Liver (tissue), 9 donors: ENCODE measurements around the gene FAM149B1. TPM values are rescaled to one million over a fixed set of nuclear protein-coding genes. Genes with fewer than 3 reads are reported as not detected.
A peak's percentile ranks its signal among the peaks of the same experiment; 100 is the strongest.

ENCODE experiments used
- DNase-seq: peaks from one replicate; pipeline ENCODE4 v3.0.0-alpha.2; 2017; ENCODE audit warnings: low spot score
- H3K27ac ChIP-seq, 2 donors: one replicate each; pipeline ENCODE4 v1.7.0; 2013; ENCODE audit warnings: inconsistent platforms in 2 of 2, low read length in 2 of 2, control low read depth in 1 of 2, low read depth in 1 of 2, mild to moderate bottlenecking in 1 of 2
- H3K27me3 ChIP-seq, 4 donors: one replicate each; pipeline versions ENCODE4 v1.6.1 to v1.7.0; 2013; ENCODE audit warnings: low read length in 3 of 4, inconsistent platforms in 1 of 4, mild to moderate bottlenecking in 1 of 4, moderate library complexity in 1 of 4; ENCODE audit not compliant: control insufficient read depth in 4 of 4, insufficient read depth in 4 of 4
- H3K36me3 ChIP-seq, 4 donors: one replicate each; pipeline versions ENCODE4 v1.6.1 to v1.7.0; 2013; ENCODE audit warnings: low read length in 3 of 4, mild to moderate bottlenecking in 3 of 4, low read depth in 1 of 4, moderate library complexity in 1 of 4; ENCODE audit not compliant: control insufficient read depth in 4 of 4, insufficient read depth in 3 of 4
- H3K4me1 ChIP-seq, 4 donors: one replicate each; pipeline versions ENCODE4 v1.6.1 to v1.7.0; 2013; ENCODE audit warnings: low read length in 3 of 4, mild to moderate bottlenecking in 3 of 4, moderate library complexity in 1 of 4; ENCODE audit not compliant: control insufficient read depth in 4 of 4, insufficient read depth in 4 of 4
- H3K4me3 ChIP-seq, 3 donors: one replicate each; pipeline versions ENCODE4 v1.6.1 to v1.7.0; 2013; ENCODE audit warnings: low read length in 3 of 3, control low read depth in 1 of 3, low read depth in 1 of 3, mild to moderate bottlenecking in 1 of 3
- H3K9ac ChIP-seq, 2 donors: one replicate each; pipeline ENCODE4 v1.7.0; 2013; ENCODE audit warnings: low read length in 2 of 2, mild to moderate bottlenecking in 2 of 2, moderate library complexity in 2 of 2, control low read depth in 1 of 2, low read depth in 1 of 2
- H3K9me3 ChIP-seq, 4 donors: one replicate each; pipeline versions ENCODE4 v1.6.1 to v1.7.0; 2013; ENCODE audit warnings: low read length in 3 of 4; ENCODE audit not compliant: control insufficient read depth in 4 of 4
- CTCF ChIP-seq: fragments of 150-350 bp; IDR thresholded peaks from 2 replicates; pipeline ENCODE4 v1.5.1; 2017; ENCODE audit warnings: improper control_type of control experiment, low read depth, low read length; ENCODE audit not compliant: missing input control
- EGR1 ChIP-seq, 2 donors: IDR thresholded peaks; 2 replicates each; pipeline ENCODE4 v1.6.1; 2016 to 2018; ENCODE audit warnings: antibody characterized with exemption in 2 of 2, low read depth in 2 of 2
- FOXA1 ChIP-seq: IDR thresholded peaks from 2 replicates; pipeline ENCODE4 v1.6.1; 2016; ENCODE audit warnings: antibody characterized with exemption
- GABPA ChIP-seq, 2 donors: IDR thresholded peaks in 1 of 2; conservative IDR thresholded peaks in 1 of 2; 2 replicates each; pipeline ENCODE4 v1.6.1; 2016; ENCODE audit warnings: antibody characterized with exemption in 2 of 2, mild to moderate bottlenecking in 1 of 2, moderate library complexity in 1 of 2
- HNF4A ChIP-seq, 2 donors: conservative IDR thresholded peaks; 2 replicates each; pipeline ENCODE4 v1.6.1; 2016; ENCODE audit warnings: antibody characterized with exemption in 2 of 2, mild to moderate bottlenecking in 2 of 2
- HNF4G ChIP-seq: IDR thresholded peaks from 2 replicates; pipeline ENCODE4 v1.6.1; 2016; ENCODE audit warnings: antibody characterized with exemption
- NR2F2 ChIP-seq: IDR thresholded peaks from 2 replicates; pipeline ENCODE4 v1.6.1; 2016; ENCODE audit warnings: antibody characterized with exemption
- RAD21 ChIP-seq, 2 donors: IDR thresholded peaks; 2 replicates each; pipeline ENCODE4 v1.6.1; 2016; ENCODE audit warnings: antibody characterized with exemption in 2 of 2, mild to moderate bottlenecking in 2 of 2
- RXRA ChIP-seq, 2 donors: IDR thresholded peaks; 2 replicates each; pipeline ENCODE4 v1.6.1; 2017 to 2018; ENCODE audit warnings: antibody characterized with exemption in 2 of 2, mild to moderate bottlenecking in 1 of 2
- SP1 ChIP-seq: IDR thresholded peaks from 2 replicates; pipeline ENCODE4 v1.6.1; 2018; ENCODE audit warnings: antibody characterized with exemption, mild to moderate bottlenecking
- TAF1 ChIP-seq: conservative IDR thresholded peaks from 2 replicates; pipeline ENCODE4 v1.6.1; 2016; ENCODE audit warnings: antibody characterized with exemption, mild to moderate bottlenecking
- YY1 ChIP-seq: IDR thresholded peaks from 2 replicates; pipeline ENCODE4 v1.6.1; 2016; ENCODE audit warnings: antibody characterized with exemption, mild to moderate bottlenecking
- WGBS: extraction: QIAGEN DNeasy Blood & Tissue Kit; methylation state at CpG from one replicate; pipeline ENCODE4 v1.1.7; 2013; 5-methylcytosine and 5-hydroxymethylcytosine counted together
- polyA plus RNA-seq, 2 donors: library from polyadenylated mRNA; stranded (reverse) in 1 of 2; unstranded in 1 of 2; fragments of 200-250 nt in 1 of 2; fragments of >200 nt in 1 of 2; fragmentation: Nextera tagmentation in 1 of 2; extraction: Ambion mirVana in 1 of 2; gene quantifications; one replicate each; pipeline versions ENCODE4 v1.2.1 to v1.2.3, GENCODE V29; 2013 to 2015
- total RNA-seq, 2 donors: library from RNA; depleted of rRNA; stranded (reverse); fragments of >200 nt; gene quantifications; one replicate each; pipeline ENCODE4 v1.2.3, GENCODE V29; 2014
- TF ChIP-seq, protein P1 (sequence below): IDR thresholded peaks from 2 replicates; pipeline ENCODE4 v1.6.1; 2016; ENCODE audit warnings: antibody characterized with exemption
- TF ChIP-seq, protein P2 (sequence below): IDR thresholded peaks from 2 replicates; pipeline ENCODE4 v1.6.1; 2016; ENCODE audit warnings: antibody characterized with exemption
- TF ChIP-seq, protein P3 (sequence below): IDR thresholded peaks from 2 replicates; pipeline ENCODE4 v1.6.1; 2016; ENCODE audit warnings: antibody characterized with exemption, mild to moderate bottlenecking
- TF ChIP-seq, protein P4 (sequence below): IDR thresholded peaks from 2 replicates; pipeline ENCODE4 v1.6.1; 2016; ENCODE audit warnings: antibody characterized with exemption
- donor health status: healthy.
- donor health status: healthy.
- donor health status: healthy.
- donor health status: healthy.
- donor health status: healthy.

FAM149B1 gene
- total and polyA plus RNA-seq, 4 donors: 7.3 to 12.9 (median 9.1) TPM

DNA sequence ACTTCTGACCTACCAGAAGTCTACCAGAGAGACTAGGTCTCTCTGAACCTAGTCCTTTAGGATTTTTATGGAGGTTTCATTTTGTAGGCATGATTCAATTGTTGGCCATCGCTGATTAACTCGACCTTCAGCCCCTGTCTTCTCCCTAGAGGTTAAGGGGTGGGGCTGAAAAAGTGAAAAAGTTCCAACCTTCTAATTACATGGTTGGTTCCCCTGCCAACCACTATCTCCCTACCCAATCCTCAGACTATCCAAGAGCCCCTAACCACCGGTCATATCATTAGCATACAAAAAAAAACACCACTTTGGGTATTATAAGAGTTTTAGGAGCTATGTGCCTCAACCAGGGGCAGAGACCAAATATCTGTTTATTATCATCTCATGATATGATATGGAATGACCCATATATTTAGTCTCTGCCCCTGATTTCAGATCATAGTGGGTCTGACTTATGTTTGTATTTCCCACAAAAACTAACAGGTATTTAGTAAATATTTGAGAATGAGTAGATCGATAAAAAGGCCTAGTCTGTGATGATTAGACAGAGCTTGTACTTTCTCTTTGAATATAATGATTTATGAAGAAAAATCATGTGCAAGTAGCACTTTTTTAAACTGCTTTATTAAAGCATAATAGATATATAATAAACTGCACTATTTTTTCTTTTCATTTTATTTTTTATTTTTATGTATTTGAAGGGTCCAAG lies 43.3 kb downstream of the FAM149B1 start:
- Histone ChIP-seq H3K9me3 (no peaks in the 10 kb centered on the region), H3K4me3 (no peak overlapping the region), H3K9ac (peak overlapping the region in 1 of 2 donors; percentile 3), H3K4me1 (peaks cover 0 to 15% (median 14%) of the 10 kb centered on the region in 4 donors), H3K27me3 (no peaks in the 10 kb centered on the region), H3K36me3 (peaks cover 0 to 8% (median under 1%) of the 10 kb centered on the region in 4 donors), H3K27ac (peak overlapping the region in 1 of 2 donors; percentile 49)
- TF ChIP-seq RAD21 (IDR thresholded peaks at IDR 0.05) (no peak), HNF4G (no peak), NR2F2 (no peak), FOXA1 (no peak), RXRA (IDR thresholded peaks at IDR 0.05) (no peak), SP1 (peak; percentile 47), HNF4A (conservative IDR thresholded peaks at IDR 0.05) (peak; percentile 25 to 29), EGR1 (IDR thresholded peaks at IDR 0.05; ENCODE audit: low read depth in 2 of 2) (no peak), YY1 (peak; percentile 45), CTCF (no peak), GABPA (IDR thresholded peaks at IDR 0.05 in 1 of 2, conservative IDR thresholded peaks at IDR 0.05 in 1 of 2) (no peak)
- TF ChIP-seq, protein P1, sequence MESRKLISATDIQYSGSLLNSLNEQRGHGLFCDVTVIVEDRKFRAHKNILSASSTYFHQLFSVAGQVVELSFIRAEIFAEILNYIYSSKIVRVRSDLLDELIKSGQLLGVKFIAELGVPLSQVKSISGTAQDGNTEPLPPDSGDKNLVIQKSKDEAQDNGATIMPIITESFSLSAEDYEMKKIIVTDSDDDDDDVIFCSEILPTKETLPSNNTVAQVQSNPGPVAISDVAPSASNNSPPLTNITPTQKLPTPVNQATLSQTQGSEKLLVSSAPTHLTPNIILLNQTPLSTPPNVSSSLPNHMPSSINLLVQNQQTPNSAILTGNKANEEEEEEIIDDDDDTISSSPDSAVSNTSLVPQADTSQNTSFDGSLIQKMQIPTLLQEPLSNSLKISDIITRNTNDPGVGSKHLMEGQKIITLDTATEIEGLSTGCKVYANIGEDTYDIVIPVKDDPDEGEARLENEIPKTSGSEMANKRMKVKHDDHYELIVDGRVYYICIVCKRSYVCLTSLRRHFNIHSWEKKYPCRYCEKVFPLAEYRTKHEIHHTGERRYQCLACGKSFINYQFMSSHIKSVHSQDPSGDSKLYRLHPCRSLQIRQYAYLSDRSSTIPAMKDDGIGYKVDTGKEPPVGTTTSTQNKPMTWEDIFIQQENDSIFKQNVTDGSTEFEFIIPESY: no peak
- TF ChIP-seq, protein P2, sequence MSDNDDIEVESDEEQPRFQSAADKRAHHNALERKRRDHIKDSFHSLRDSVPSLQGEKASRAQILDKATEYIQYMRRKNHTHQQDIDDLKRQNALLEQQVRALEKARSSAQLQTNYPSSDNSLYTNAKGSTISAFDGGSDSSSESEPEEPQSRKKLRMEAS: no peak
- TF ChIP-seq, protein P3, sequence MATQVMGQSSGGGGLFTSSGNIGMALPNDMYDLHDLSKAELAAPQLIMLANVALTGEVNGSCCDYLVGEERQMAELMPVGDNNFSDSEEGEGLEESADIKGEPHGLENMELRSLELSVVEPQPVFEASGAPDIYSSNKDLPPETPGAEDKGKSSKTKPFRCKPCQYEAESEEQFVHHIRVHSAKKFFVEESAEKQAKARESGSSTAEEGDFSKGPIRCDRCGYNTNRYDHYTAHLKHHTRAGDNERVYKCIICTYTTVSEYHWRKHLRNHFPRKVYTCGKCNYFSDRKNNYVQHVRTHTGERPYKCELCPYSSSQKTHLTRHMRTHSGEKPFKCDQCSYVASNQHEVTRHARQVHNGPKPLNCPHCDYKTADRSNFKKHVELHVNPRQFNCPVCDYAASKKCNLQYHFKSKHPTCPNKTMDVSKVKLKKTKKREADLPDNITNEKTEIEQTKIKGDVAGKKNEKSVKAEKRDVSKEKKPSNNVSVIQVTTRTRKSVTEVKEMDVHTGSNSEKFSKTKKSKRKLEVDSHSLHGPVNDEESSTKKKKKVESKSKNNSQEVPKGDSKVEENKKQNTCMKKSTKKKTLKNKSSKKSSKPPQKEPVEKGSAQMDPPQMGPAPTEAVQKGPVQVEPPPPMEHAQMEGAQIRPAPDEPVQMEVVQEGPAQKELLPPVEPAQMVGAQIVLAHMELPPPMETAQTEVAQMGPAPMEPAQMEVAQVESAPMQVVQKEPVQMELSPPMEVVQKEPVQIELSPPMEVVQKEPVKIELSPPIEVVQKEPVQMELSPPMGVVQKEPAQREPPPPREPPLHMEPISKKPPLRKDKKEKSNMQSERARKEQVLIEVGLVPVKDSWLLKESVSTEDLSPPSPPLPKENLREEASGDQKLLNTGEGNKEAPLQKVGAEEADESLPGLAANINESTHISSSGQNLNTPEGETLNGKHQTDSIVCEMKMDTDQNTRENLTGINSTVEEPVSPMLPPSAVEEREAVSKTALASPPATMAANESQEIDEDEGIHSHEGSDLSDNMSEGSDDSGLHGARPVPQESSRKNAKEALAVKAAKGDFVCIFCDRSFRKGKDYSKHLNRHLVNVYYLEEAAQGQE: no peak
- DNase-seq: no peak
- 38% methylated on average over 4 of the region's 4 CpGs for WGBS

DNA sequence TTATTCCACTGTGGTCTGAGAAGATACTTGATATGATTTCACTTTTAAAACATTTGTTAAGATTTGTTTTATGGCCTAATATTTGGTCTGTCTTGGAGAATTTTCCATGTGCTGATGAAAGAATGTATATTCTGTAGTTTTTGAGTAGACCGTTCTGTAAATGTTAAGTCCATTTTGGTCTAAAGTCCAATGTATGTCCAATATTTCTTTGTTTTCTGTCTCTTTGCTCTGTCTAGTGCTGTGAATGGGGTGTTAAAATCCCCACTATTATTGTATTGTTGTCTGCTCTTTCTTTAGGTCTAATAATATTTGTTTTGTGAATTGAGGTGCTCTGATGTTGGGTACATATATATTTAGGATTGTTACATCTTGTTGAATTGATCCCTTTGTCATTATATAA lies 47.8 kb downstream of the FAM149B1 start:
- Histone ChIP-seq H3K4me1 (peaks cover 0 to 19% (median 17%) of the 10 kb centered on the region in 4 donors), H3K9me3 (no peaks in the 10 kb centered on the region), H3K27ac (no peak overlapping the region), H3K9ac (no peak overlapping the region), H3K4me3 (no peak overlapping the region), H3K27me3 (no peaks in the 10 kb centered on the region), H3K36me3 (peaks cover 0 to 16% (median 10%) of the 10 kb centered on the region in 4 donors)
- DNase-seq: no peak
- 99% methylated on average over 1 of the region's 1 CpG for WGBS
- TF ChIP-seq GABPA (IDR thresholded peaks at IDR 0.05 in 1 of 2, conservative IDR thresholded peaks at IDR 0.05 in 1 of 2) (no peak), CTCF (no peak), TAF1 (no peak), RXRA (IDR thresholded peaks at IDR 0.05) (no peak), EGR1 (IDR thresholded peaks at IDR 0.05; ENCODE audit: low read depth in 2 of 2) (no peak)
- TF ChIP-seq, protein P4, sequence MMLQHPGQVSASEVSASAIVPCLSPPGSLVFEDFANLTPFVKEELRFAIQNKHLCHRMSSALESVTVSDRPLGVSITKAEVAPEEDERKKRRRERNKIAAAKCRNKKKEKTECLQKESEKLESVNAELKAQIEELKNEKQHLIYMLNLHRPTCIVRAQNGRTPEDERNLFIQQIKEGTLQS: no peak
